ENCODE measurements around the gene SLC45A2. TPM values are rescaled to one million over a fixed set of nuclear protein-coding genes. Genes with fewer than 3 reads are reported as not detected.

The SLC45A2 gene
- total and polyA plus RNA-seq, 2 of the 8 experiments (the other 6 are each of a cell fraction or from before 2014, with no cell fraction given): 0.09 TPM; not detected in 1

- TF ChIP-seq E2F6 (IDR thresholded peaks at IDR 0.05) (no peak), POLR2AphosphoS5 (IDR thresholded peaks at IDR 0.05; ENCODE audit: low read depth, low read length) (no peak), TAF7 (optimal IDR thresholded peaks at IDR 0.05; ENCODE audit: borderline replicate concordance, low read depth, low read length) (no peak), CBX5 (IDR thresholded peaks at IDR 0.05; ENCODE audit: low read depth, low read length) (no peak), KDM4A (IDR thresholded peaks at IDR 0.05; ENCODE audit: low read depth, low read length, severe bottlenecking) (no peak), USF2 (IDR thresholded peaks at IDR 0.05; ENCODE audit: low read length) (no peak)
These were observed 28.3 kb upstream of the SLC45A2 start (continued) for GRCh38 chr5:34012791-34013190.
